ENCODE data around the gene RBBP4.

The RBBP4 gene

GRCh38 chr1:32650752-32651460, at the start of gene RBBP4:
Gene RBBP4, plus strand, starts transcription at chr1:32651208. Its CDS starts 99 bp downstream, at chr1:32651307.
- H3K27ac ChIP-seq (ENCODE audit: low read length), result peak within 1 kb of the TSS; percentile 99
- peaks cover 5% of the 10 kb centered on the region; the same call in 1 of the 2 replicates for H3K4me1 ChIP-seq (ENCODE audit: low read length)
- H2AFZ ChIP-seq (ENCODE audit: low read length), result peak within 1 kb of the TSS; percentile 82
- H3K36me3 ChIP-seq (replicated peaks; ENCODE audit: insufficient read depth, low read length), result peaks cover 7% of the 10 kb centered on the region; the same call in 1 of the 2 replicates
- no peaks in the 10 kb centered on the region for H3K27me3 ChIP-seq (replicated peaks; ENCODE audit: insufficient read depth, low read length)
- TF ChIP-seq EZH2phosphoT487 (IDR thresholded peaks at IDR 0.05; ENCODE audit: low read length), result no peak
- no peak for TF ChIP-seq EZH2 (optimal IDR thresholded peaks at IDR 0.05; ENCODE audit: low read depth, low read length)
- TF ChIP-seq CTCF (IDR thresholded peaks at IDR 0.05; ENCODE audit: low read length), result no peak
- peak within 1 kb of the TSS; percentile 96 for H3K9ac ChIP-seq (ENCODE audit: low read length)
- H3K9me3 ChIP-seq (replicated peaks; ENCODE audit: insufficient read depth, low read length), result no peaks in the 10 kb centered on the region
- DNase-seq, result peak; percentile 98
- H3F3A ChIP-seq (ENCODE audit: insufficient read depth, low read length), result peaks cover 15% of the 10 kb centered on the region
- H4K20me1 ChIP-seq (ENCODE audit: insufficient read depth, low read length), result 0 out of 2 replicates have a peak, but pooled peaks cover 4% of the 10 kb centered on the region
- H3K4me3 ChIP-seq (ENCODE audit: low read length), result peak within 1 kb of the TSS; percentile 86
- no peaks in the 10 kb centered on the region for H3K9me2 ChIP-seq (replicated peaks; ENCODE audit: insufficient read depth, low read length)
- H3K4me2 ChIP-seq (ENCODE audit: low read depth, low read length), result peak within 1 kb of the TSS; percentile 97
- peaks cover 90% of the 10 kb centered on the region for H3K79me2 ChIP-seq (ENCODE audit: low read length)

- no peaks in the 10 kb centered on the region for H3K27me3 ChIP-seq (replicated peaks; ENCODE audit: insufficient read depth, low read length)
- no peaks in the 10 kb centered on the region for H3K9me2 ChIP-seq (replicated peaks; ENCODE audit: insufficient read depth, low read length)
- no peaks in the 10 kb centered on the region for H3K9me3 ChIP-seq (replicated peaks; ENCODE audit: insufficient read depth, low read length)
- TF ChIP-seq CTCF (IDR thresholded peaks at IDR 0.05; ENCODE audit: low read length) (no peak), EZH2 (optimal IDR thresholded peaks at IDR 0.05; ENCODE audit: low read depth, low read length) (no peak), EZH2phosphoT487 (IDR thresholded peaks at IDR 0.05; ENCODE audit: low read length) (no peak)
- H2AFZ ChIP-seq (ENCODE audit: low read length), result no peak overlapping the region
- no peak overlapping the region for H3K27ac ChIP-seq (ENCODE audit: low read length)
- H3K4me3 ChIP-seq (ENCODE audit: low read length), result no peak overlapping the region
- no peaks in the 10 kb centered on the region for H3K36me3 ChIP-seq (replicated peaks; ENCODE audit: insufficient read depth, low read length)
- H3K4me1 ChIP-seq (ENCODE audit: low read length), result no peaks in the 10 kb centered on the region
- no peak for DNase-seq
- H3F3A ChIP-seq (ENCODE audit: insufficient read depth, low read length), result no peaks in the 10 kb centered on the region
- no peak overlapping the region for H3K4me2 ChIP-seq (ENCODE audit: low read depth, low read length)
- no peaks in the 10 kb centered on the region for H3K79me2 ChIP-seq (ENCODE audit: low read length)
- H3K9ac ChIP-seq (ENCODE audit: low read length), result no peak overlapping the region
- no peaks in the 10 kb centered on the region for H4K20me1 ChIP-seq (ENCODE audit: insufficient read depth, low read length)
Measured at GRCh38 chr1:32605711-32606424, 45.1 kb upstream of the RBBP4 start.

GRCh38 chr1:32606565-32607371, 44.2 kb upstream of the RBBP4 start:
- Histone ChIP-seq H3K9ac (ENCODE audit: low read length) (no peak overlapping the region), H3K36me3 (replicated peaks; ENCODE audit: insufficient read depth, low read length) (no peaks in the 10 kb centered on the region), H3F3A (ENCODE audit: insufficient read depth, low read length) (no peaks in the 10 kb centered on the region), H3K27ac (ENCODE audit: low read length) (no peak overlapping the region), H3K79me2 (ENCODE audit: low read length) (no peaks in the 10 kb centered on the region), H3K27me3 (replicated peaks; ENCODE audit: insufficient read depth, low read length) (no peaks in the 10 kb centered on the region), H3K4me2 (ENCODE audit: low read depth, low read length) (no peak overlapping the region), H3K9me2 (replicated peaks; ENCODE audit: insufficient read depth, low read length) (no peaks in the 10 kb centered on the region), H4K20me1 (ENCODE audit: insufficient read depth, low read length) (no peaks in the 10 kb centered on the region), H2AFZ (ENCODE audit: low read length) (no peak overlapping the region), H3K4me1 (ENCODE audit: low read length) (no peaks in the 10 kb centered on the region), H3K4me3 (ENCODE audit: low read length) (no peak overlapping the region), H3K9me3 (replicated peaks; ENCODE audit: insufficient read depth, low read length) (no peaks in the 10 kb centered on the region)
- no peak for DNase-seq
- TF ChIP-seq EZH2 (optimal IDR thresholded peaks at IDR 0.05; ENCODE audit: low read depth, low read length) (no peak), EZH2phosphoT487 (IDR thresholded peaks at IDR 0.05; ENCODE audit: low read length) (no peak), CTCF (IDR thresholded peaks at IDR 0.05; ENCODE audit: low read length) (no peak)
